GF-D8 (cell line): ENCODE results near the gene PPP1CC.
A peak's percentile ranks its signal among the peaks of the same experiment; 100 is the strongest.
"Not testable (repeated sequence)": the region's sequence is repeated elsewhere in the genome, so short reads cannot be mapped to it uniquely, and the experiment has no call there.

Experiments used
- DNase-seq: peaks from one replicate; lab custom pipeline; 2025; lab: John Stamatoyannopoulos, UW

The PPP1CC gene

GRCh38 chr12:110754101-110754793, 11.6 kb upstream of the PPP1CC start:
- no peak for DNase-seq

GRCh38 chr12:110750784-110751461, 8.2 kb upstream of the PPP1CC start:
- DNase-seq: no peak

- DNase-seq: no peak
These were observed 3.9 kb upstream of the PPP1CC start for GRCh38 chr12:110746550-110746949.

GRCh38 chr12:110745542-110746284, 3.0 kb upstream of the PPP1CC start:
- no peak for DNase-seq

- DNase-seq: no peak
These were observed 2.0 kb upstream of the PPP1CC start for GRCh38 chr12:110744601-110745264.

- no peak for DNase-seq
These were observed 1.5 kb upstream of the PPP1CC start for GRCh38 chr12:110744151-110744571.

- DNase-seq: no peak
These were observed 941 bp upstream of the PPP1CC start for GRCh38 chr12:110743571-110744093.

GRCh38 chr12:110742096-110742717, 484 bp downstream of the PPP1CC start:
- DNase-seq: no peak

GRCh38 chr12:110741341-110742095, 1.2 kb downstream of the PPP1CC start:
- no peak for DNase-seq

- no peak for DNase-seq
These were observed 2.8 kb downstream of the PPP1CC start for GRCh38 chr12:110739894-110740293.

- no peak for DNase-seq
These were observed 3.2 kb downstream of the PPP1CC start for GRCh38 chr12:110739488-110739887.

GRCh38 chr12:110737532-110737931, 5.2 kb downstream of the PPP1CC start:
- DNase-seq: no peak

GRCh38 chr12:110737016-110737415, 5.7 kb downstream of the PPP1CC start:
- not testable (repeated sequence) for DNase-seq

- DNase-seq: no peak
These were observed 8.8 kb downstream of the PPP1CC start for GRCh38 chr12:110733900-110734299.

- peak; percentile 11 for DNase-seq
These were observed 9.5 kb downstream of the PPP1CC start for GRCh38 chr12:110733089-110733715.

- no peak for DNase-seq
These were observed 10.1 kb downstream of the PPP1CC start for GRCh38 chr12:110732572-110732971.

GRCh38 chr12:110731479-110731878, 11.2 kb downstream of the PPP1CC start:
- DNase-seq: no peak

- no peak for DNase-seq
These were observed 14.1 kb downstream of the PPP1CC start for GRCh38 chr12:110728628-110729027.

GRCh38 chr12:110726708-110727369, 15.9 kb downstream of the PPP1CC start:
- DNase-seq: no peak

GRCh38 chr12:110726028-110726427, 16.7 kb downstream of the PPP1CC start:
- no peak for DNase-seq
